GM18505 (cell line): Measurements from ENCODE around the gene FAM72D.
A peak's percentile ranks its signal among the peaks of the same experiment; 100 is the strongest.
"Not testable (repeated sequence)": the region's sequence is repeated elsewhere in the genome, so short reads cannot be mapped to it uniquely, and the experiment has no call there.

Experiments used
- ATAC-seq: cut with Tn5 transposase; IDR thresholded peaks from one replicate; pipeline ENCODE4 v1.9.1; 2021; ENCODE audit not compliant: unreplicated experiment

FAM72D gene

DNA sequence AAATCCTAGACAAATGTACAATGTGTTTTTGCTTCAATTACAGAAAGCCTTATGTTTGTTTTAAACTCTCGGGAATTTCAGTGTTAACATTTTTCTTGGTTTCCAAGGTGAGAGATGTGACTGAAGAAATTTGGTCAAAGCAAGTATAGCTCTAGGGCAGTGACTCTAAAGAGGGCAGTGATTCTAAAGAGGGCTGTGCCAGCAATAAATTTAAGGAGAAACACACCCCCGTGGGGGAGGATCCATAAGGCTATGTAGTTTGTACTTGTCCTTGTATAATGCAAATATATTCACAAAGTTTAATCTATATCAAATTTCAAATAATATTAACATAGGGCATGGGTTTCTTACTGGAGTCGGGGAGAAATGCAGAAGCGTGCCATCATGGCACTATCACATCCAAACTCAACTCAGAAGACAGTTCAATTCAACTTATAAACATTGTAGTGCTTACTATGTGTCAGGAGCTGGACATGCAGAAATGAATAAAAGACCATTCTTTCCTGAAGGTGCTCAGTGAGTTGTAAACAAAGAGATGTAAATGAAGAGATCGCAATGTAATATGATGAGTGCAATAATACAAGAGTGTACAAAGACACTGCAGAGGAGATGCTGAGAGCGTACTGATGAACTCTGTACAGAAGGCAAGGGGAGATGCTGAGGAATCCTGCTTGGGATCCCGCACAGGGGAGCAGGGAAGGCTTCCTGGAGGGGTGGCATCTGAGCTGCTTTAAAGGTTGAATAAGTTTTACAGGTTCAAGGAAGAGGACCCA lies 13.1 kb upstream of the FAM72D start:
- ATAC-seq = not testable (repeated sequence)

DNA sequence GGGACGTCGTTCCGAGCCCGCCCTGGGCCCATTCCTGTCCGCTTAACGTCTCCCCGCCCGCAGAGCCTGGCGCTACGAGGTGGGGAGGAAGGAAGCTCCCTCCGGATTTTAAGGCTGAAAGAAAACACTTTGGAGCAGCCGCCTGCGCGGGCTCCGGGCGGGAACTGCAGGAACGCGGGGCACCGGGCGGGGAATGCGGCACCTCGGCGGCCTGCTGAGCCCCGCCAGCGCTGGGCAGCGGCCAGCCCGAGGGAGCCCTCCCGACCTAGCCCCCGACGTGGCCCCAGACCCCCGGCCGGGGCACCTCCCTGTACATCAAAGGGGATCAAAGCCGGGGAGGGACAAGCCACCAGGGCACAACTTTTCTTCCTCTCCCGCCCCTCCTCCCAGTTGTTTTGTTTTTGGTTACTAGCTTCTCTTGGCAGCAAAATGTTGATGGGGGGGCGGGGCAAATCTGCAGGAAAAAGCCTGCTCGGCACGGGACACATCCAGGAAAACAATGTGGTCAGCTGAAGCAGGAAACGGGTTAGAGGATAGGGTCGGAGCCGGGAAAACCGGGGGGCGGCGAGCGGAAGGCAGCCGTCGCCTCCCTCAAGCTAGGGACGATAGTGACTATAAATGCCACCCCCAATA lies 2.1 kb upstream of the FAM72D start:
- ATAC-seq = not testable (repeated sequence)

DNA sequence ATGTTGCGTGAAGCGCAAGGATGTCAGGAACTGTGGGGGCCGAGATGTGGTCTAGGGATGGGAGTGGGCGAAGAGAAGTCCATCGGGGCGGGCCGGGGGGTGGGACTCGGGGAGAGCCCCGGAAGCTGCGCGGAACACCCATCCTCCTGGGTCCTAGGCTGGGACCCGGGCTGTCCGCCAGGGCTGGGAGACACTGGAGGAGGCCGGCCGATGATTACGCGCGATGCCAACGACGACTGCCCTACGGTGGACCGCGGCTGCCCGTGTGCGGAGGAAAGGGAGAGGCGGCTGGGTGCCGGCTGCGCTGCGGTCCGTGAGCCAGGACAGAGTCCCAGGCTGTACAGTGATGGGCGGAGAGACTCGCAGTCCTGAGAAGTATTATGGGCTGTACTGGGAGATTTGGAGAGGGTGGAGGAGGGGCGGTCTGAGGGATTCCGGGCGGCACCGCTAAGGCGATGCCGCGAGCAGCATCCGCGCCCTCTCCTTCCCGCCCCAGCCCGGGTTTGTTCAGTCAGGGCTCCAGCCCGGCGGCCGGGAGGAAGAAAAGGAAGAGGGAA lies 1.0 kb upstream of the FAM72D start:
- peak; percentile 7 for ATAC-seq

DNA sequence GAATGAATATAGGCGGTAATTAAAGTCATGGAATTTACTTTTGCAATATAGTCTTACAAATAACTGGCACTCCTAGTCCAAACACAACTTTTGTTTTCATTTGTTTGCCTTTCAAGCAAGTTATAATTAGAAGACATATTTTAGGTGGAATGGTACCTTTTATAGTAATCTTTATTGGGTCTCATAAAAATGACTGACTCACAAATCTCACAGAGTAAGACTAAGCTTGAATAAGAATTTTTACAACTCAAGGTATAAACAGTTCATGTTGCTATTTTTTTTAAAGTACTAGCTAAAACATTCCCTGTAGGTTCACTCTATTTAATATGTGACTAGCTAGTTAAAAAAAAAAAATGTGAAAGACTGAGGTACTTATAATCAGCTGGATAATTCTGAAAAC lies 6.0 kb downstream of the FAM72D start:
- not testable (repeated sequence) for ATAC-seq

- not testable (repeated sequence) for ATAC-seq
Measured at GRCh38 chr1:145103294-145103693, 7.5 kb downstream of the FAM72D start.

GRCh38 chr1:145111674-145112073 lies 15.9 kb downstream of the FAM72D start:
- not testable (repeated sequence) for ATAC-seq

DNA sequence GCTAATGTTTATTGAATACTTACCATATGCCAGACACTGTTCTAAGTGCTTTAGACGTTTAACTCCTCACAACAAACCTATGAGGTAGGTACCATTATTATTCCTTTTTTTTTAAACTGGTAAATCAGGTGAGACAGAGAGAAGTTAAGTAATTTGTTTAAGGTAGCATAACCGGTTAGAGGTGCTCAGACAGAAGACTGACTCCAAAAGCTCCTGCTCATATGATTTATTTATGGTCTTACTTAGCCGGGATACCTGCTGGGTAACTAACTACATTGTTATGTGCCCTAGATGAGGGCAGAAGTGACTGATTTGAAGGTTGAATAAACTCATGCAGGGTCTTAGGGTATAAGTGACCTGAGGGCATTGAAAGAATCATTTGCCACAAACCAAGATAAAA lies 16.9 kb downstream of the FAM72D start:
- not testable (repeated sequence) for ATAC-seq

DNA sequence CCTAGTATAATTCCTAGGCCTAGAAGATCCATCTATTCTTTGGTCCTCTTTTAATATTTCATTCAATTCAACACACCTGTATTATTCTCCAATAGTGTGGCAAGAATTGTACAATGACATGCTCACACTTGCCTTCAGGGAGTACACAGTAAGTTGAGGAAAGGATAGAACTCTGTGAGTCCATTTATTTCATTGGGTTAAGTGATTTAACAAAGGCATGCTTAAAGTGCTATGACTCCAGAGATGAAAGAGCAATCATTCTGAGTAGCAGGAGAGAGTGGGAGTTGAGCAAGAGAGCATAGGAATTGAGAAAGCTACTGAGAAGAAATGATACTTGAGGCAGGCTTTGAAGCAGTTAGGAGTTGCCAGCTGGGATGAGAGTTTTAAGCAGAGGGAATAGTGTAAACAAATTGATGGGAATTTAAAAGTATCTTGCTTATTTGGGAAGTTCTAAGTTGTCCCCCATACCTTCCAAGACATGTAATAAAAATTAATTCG lies 18.8 kb downstream of the FAM72D start:
- ATAC-seq = not testable (repeated sequence)

- ATAC-seq = not testable (repeated sequence)
Measured at GRCh38 chr1:145115587-145116493, 20.1 kb downstream of the FAM72D start.

DNA sequence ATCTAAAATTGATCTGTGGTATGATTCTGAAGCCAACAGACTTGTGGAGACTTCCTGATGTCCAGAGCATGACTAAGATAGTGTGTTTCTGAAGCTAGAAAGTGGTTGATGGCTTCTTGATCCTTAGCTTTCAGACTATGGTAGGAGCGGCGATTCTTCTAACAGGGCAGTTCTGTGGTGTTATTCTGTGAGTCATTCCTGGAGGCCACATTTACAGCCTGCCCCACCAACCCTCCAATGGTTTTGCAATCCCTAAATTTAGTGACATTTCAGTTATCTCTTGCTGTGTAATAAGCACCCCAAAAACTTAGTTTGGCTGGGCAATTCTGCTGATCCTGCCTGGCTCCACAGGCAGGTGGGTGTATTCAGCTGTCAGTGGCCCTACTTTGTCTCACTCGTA lies 24.1 kb downstream of the FAM72D start:
- ATAC-seq = not testable (repeated sequence)

DNA sequence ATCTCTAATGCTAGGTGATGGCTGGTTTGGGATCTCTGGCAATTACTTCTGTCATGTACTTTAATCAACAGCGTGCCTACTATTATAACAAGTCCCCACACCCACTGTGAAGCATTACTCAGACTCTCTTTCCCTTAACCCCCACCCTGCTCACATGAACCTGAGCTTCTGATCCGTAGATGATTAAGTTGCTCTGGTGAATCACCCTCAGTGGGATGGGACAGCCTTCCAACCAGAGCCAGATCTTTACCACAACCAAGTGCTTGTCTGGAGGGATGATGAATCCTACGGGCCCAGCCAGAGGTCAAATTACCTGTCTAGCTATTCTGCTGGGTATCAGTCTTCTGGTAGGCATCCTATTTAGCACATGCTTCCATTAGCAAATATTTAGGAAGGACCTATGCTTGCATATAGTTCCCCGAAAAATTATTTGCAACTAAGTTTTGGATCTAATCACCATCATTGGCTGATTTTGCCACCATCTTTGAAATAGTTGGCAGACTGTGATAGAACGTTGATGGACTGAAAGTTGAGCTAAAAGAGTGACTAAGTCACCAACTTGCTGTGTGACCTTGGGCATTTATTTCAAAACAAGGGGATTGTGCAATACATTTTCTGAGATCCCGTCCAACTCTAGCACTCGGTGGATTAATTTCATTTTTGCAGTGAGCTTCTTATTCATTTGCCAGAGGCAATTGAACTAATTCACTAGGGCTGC lies 26.7 kb downstream of the FAM72D start:
- not testable (repeated sequence) for ATAC-seq

GRCh38 chr1:145123062-145123395 lies 27.3 kb downstream of the FAM72D start:
- ATAC-seq = not testable (repeated sequence)

GRCh38 chr1:145123992-145124641 lies 28.3 kb downstream of the FAM72D start:
- ATAC-seq = not testable (repeated sequence)

GRCh38 chr1:145125112-145125511 lies 29.3 kb downstream of the FAM72D start:
- not testable (repeated sequence) for ATAC-seq

DNA sequence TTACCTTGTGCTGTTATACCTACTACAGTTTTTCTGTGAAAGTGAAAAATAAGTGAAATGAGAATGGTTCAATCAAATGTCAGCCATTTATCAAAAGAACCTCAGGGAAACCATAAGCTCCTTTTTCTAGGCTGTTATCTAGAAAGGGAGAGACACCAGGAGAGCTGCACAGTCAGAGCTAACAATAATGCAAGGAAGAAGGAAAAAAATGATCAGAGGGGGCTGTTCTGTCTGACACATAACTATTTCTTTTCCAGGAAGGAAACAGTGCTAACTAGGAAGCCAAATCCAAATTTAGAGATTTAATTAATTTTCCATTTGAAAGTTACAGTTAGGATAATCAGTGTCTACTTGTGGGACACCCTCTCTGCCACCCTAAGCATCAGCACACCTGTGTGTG lies 31.4 kb downstream of the FAM72D start:
- ATAC-seq = not testable (repeated sequence)

DNA sequence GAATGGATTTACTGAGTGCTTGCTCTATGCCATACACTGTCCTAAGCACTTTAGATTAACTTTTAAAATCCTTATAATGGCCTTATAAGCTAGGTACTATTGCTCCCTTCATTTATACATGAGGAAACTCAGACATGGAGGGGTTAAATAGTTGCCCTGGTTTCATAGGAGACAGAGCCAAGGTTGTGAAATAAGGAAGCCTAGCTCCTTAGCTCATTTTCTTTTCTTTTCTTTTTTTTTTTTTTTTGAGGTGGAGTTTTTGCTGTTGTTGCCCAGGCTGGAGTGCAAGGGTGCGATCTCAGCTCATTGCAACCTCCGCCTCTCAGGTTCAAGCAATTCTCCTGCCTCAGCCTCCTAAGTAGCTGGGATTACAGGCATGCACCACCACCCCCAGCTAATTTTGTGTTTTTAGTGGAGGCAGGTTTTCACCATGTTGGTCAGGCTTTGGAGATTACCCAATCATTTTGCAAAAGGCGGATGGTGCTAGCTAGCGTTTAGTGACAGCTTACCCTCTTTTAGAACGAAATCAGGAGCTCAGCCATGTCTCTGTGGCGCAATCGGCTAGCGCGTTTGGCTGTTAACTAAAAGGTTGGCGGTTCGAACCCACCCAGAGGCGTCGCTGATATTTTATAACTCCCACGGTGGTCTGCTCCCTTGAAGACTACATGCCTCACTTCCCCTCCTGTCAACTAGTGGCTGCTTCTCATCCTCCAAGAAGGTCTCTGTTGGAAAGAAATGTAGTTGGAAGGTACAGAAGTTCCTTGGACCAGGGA lies 33.1 kb downstream of the FAM72D start:
- ATAC-seq = not testable (repeated sequence)

GRCh38 chr1:145134476-145134875 lies 38.7 kb downstream of the FAM72D start:
- ATAC-seq = not testable (repeated sequence)

DNA sequence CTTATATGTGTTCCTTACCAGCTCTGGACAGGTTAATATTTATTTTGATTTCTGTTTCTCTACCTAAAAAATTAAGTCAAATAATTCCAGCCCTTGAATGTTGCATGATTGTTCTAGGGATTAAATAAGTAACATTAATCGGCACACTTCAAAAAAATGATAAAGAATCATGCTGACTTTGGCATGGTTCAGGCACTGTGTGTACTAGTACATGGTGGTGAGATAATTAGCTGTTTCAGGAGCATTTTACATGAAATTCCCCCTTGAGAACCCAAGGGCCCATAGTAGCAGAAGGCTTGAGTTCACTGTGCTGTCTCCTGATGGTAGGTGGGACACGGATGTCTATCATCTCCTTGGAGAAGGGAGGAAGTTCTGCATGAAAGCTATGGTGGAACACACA lies 44.8 kb downstream of the FAM72D start:
- ATAC-seq = not testable (repeated sequence)
